ENCODE data around the gene NIPAL4.
A peak's percentile ranks its signal among the peaks of the same experiment; 100 is the strongest.
"Not testable (repeated sequence)": the region's sequence is repeated elsewhere in the genome, so short reads cannot be mapped to it uniquely, and the experiment has no call there.

NIPAL4 gene

GRCh38 chr5:157459715-157460599 lies at the start of gene NIPAL4:
NIPAL4 (plus strand) TSS chr5:157460213; CDS start chr5:157460321, 108 bp downstream.
- DNase-seq, result peak; percentile 43

- DNase-seq, result no peak
These were observed 44.2 kb upstream of the NIPAL4 start for GRCh38 chr5:157415838-157416237.

GRCh38 chr5:157419521-157419920 lies 40.5 kb upstream of the NIPAL4 start:
- DNase-seq, result not testable (repeated sequence)

- DNase-seq, result not testable (repeated sequence)
These were observed 30.1 kb upstream of the NIPAL4 start for GRCh38 chr5:157429920-157430319.

GRCh38 chr5:157431544-157432200 lies 28.3 kb upstream of the NIPAL4 start:
- no peak for DNase-seq

GRCh38 chr5:157434096-157434495 lies 25.9 kb upstream of the NIPAL4 start:
- no peak for DNase-seq

GRCh38 chr5:157443041-157443549 lies 16.9 kb upstream of the NIPAL4 start:
- DNase-seq, result no peak

GRCh38 chr5:157444224-157444623 lies 15.8 kb upstream of the NIPAL4 start:
- DNase-seq, result no peak

GRCh38 chr5:157445745-157446411 lies 14.1 kb upstream of the NIPAL4 start:
- DNase-seq, result no peak

- no peak for DNase-seq
These were observed 13.5 kb upstream of the NIPAL4 start for GRCh38 chr5:157446412-157446935.

GRCh38 chr5:157447201-157447637 lies 12.8 kb upstream of the NIPAL4 start:
- DNase-seq, result no peak

- DNase-seq, result no peak
These were observed 10.8 kb upstream of the NIPAL4 start for GRCh38 chr5:157449011-157449723.

- DNase-seq, result no peak
These were observed 10.0 kb upstream of the NIPAL4 start for GRCh38 chr5:157450024-157450423.

GRCh38 chr5:157451806-157452205 lies 8.2 kb upstream of the NIPAL4 start:
- DNase-seq, result no peak

GRCh38 chr5:157454273-157454672 lies 5.7 kb upstream of the NIPAL4 start:
- no peak for DNase-seq

GRCh38 chr5:157455057-157455456 lies 5.0 kb upstream of the NIPAL4 start:
- no peak for DNase-seq

GRCh38 chr5:157456301-157456700 lies 3.7 kb upstream of the NIPAL4 start:
- DNase-seq, result no peak

GRCh38 chr5:157457391-157457790 lies 2.6 kb upstream of the NIPAL4 start:
- DNase-seq, result no peak

GRCh38 chr5:157458835-157459234 lies 1.2 kb upstream of the NIPAL4 start:
- no peak for DNase-seq

- DNase-seq, result no peak
These were observed 1.1 kb downstream of the NIPAL4 start for GRCh38 chr5:157460921-157461792.

GRCh38 chr5:157463081-157463480 lies 3.1 kb downstream of the NIPAL4 start:
- no peak for DNase-seq

Measured in activated CD8-positive, alpha-beta memory T cell treated with anti-CD3 and anti-CD28 coated beads, Interleukin-2, amount 50 U/mL, for 4 hours (primary cell).